Keratinocyte (primary cell): ENCODE data around the gene PLCL2.

Source experiments
- CTCF ChIP-seq, 3 experiments: IDR thresholded peaks in 1 of 3; conservative IDR thresholded peaks in 1 of 3; optimal IDR thresholded peaks in 1 of 3; 2 replicates in 2 of 3; 3 replicates in 1 of 3; pipeline versions ENCODE3 to v1.5.1; 2011; ENCODE audit warnings: low read length in 3 of 3, mild to moderate bottlenecking in 3 of 3, moderate library complexity in 2 of 3, control low read depth in 1 of 3, inconsistent platforms in 1 of 3; ENCODE audit not compliant: insufficient read depth in 2 of 3; ENCODE audit errors: extremely low read depth in 1 of 3
- EZH2 ChIP-seq: IDR thresholded peaks from one replicate; pipeline ENCODE4 v1.6.1; 2012; ENCODE audit warnings: inconsistent platforms, mild to moderate bottlenecking, low read length, moderate library complexity

GRCh38 chr3:17065315-17065714, 180.6 kb downstream of the PLCL2 start:
- TF ChIP-seq CTCF (optimal IDR thresholded peaks at IDR 0.05 in 1 of 3, IDR thresholded peaks at IDR 0.05 in 1 of 3, conservative IDR thresholded peaks at IDR 0.05 in 1 of 3; ENCODE audit: extremely low read depth in 1 of 3, insufficient read depth in 2 of 3, low read length in 3 of 3) (no peak), EZH2 (no peak)
